ENCODE measurements around the gene PDE7B.

Gene PDE7B

DNA sequence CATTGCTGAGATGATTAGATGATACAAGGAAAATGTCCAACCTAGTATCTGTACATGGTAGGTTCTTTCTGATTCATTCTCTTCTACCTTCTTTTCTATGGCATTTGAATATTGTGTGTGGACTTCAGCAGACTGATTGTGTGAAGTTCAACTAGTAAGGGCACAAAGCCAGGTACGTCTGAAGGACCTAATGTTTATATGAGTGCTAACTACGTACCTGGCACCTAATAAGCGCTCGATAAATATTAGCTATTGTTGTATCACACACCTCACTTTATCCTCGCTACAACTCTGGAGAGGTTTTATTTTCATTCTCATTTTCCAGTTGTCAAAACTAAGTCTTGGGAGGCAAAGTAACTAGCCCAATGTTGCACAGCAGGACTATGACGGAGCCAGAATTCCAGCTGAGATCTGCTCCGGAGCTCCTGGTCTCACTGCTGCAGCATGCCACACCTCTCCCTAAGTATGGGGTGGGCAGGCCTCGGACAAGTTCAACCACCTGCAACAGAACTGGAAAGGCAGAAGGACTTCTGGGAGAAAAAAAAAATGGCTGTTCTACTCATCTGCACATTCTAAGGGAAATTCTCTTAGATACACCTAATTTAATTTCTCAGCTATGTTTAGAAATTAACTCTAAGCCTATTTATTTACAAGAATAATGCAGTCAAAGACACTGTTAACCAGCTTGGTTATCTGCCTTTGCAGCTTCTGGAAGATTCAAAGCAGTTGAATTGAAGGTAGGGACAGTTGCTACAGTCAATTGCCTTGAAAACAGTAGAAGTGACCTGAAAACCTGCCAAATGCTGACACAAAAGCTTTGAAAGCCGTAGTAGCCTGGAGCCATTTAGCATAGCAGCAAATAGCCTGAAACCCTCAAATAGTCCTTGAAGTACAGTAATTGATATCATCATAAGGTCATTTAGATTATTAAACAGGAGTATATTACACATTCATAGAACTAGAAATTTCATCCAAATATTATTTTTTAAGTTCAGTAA, 165.0 kb downstream of the PDE7B start:
- in situ Hi-C loops (cut with MboI; ENCODE audit: low sequenced_read_pairs): no loop called here

DNA sequence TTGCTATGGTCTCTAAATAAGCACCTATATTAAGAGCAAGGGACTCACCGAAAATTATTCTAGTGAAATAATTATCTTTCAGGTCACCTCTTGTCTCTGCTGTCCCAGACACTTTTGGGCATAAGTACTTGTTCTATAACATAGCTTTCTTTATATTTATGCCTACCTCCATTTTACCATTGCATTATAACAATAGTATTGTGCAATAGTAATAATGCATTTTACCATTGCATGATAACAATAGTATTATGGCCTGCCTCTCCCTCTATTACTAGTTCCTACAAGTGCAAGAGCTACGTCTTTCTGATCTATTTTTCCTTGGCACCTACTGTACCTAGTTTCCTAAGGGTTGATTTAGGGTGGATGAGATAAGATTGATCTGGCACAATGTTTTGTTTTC, 169.2 kb downstream of the PDE7B start:
- in situ Hi-C loops (cut with MboI; ENCODE audit: low sequenced_read_pairs): no loop called here

DNA sequence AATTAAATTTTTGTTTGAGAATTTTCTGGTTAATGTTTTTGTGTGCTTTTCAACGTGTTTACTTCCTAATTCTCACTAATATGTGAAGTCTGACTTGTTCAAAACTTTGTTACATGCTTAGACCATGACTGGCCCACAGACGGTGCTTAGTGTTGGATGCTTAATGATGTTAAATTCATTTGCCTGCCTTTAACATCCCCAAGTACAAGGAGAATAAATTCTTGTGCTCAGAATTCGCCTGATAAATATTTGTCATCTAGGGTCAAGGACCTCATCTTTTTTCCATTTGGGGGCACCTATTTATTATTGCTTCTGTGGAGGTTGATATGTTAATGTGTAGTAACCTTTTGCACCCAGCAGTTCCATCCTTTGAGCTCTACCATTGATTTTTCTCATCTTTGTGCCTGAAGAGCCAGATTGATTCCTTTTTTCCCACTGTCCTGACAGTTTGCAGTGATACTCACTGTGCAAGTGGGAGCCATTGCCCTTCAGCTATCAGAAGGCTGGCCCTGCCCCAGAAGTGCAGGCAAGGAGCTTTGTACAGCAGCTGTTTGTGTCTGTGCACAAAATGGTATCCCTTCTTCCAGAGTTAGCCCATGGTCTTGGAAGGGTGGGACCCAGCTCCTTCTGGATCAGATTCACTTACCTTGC, 170.8 kb downstream of the PDE7B start:
- in situ Hi-C loops (cut with MboI; ENCODE audit: low sequenced_read_pairs): no loop called here

DNA sequence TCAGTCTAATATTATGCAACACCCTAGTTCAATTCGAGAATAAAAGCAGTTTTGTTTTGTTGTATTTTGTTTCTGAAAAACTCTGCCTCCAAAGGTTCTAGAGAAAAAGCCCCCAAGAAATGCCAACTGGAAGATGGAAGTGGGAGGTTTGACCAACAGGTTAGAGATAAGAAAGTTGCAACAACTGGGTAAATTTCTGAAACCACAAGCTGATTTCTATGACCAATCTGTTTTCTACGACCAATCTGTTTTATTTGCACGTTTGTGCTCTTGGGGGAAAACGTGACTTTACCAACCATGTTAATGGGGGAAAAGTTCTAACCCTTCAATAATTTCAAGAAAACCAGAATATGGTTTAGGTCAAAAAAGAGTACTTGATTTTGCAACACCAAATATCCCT, 173.2 kb downstream of the PDE7B start:
- in situ Hi-C loops (cut with MboI; ENCODE audit: low sequenced_read_pairs): no loop called here

DNA sequence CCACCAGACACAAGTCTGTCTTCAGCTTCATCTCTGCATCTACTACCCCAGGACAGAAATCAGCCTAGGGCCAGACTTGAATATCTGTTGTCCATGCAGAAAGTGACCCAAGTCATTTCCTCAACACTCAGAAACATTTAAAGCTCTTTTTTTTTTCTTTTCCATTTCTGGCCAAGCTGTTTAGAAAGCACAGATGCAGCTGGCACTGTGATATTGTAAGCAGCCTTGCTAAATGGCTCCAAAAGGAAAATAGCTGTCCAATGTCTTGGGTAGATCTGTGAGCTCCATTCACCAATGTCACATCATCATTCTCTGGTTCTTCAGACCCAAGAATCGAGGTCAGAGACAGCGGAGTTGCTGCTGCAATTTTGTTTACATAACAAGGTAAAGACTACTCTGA, 174.2 kb downstream of the PDE7B start:
- in situ Hi-C loops (cut with MboI; ENCODE audit: low sequenced_read_pairs): no loop called here

DNA sequence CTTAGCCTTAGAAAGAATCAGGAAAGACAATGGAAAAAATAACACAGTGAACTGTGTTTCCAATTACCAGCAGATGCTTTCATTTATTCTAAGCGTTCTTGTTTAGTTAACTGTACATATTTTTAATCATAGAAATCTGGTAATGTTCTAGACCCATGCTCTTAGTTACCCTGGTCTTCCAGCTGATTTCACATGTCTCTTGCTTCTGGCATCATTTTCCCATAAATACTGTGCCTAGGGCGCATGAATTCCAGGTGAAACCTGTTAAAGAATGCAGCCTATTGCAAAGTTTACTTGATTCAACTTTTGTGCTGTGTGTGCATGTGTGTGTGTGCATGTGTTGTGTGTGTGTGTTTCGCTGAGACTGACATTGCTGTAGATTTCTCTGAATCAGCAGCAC, 178.6 kb downstream of the PDE7B start:
- in situ Hi-C loops (cut with MboI; ENCODE audit: low sequenced_read_pairs): no loop called here

DNA sequence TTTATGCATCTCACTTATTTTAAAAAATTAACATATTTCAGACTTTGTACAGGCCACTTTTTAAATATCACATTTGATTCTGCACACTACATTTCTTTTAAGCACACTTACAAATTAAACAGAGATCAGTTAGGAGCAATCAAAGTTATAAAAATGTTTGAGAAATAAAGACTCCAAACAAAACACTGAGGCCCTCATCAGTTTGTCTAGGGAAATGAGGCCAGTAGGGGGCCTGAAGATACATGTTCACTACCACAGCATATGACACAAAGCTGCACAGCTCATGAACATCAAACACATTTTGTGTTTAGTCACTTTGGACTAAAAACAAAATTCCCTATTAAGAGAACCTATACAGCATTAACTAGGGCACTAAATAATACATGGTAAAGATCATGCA, 180.5 kb downstream of the PDE7B start:
- in situ Hi-C loops (cut with MboI; ENCODE audit: low sequenced_read_pairs): no loop called here

DNA sequence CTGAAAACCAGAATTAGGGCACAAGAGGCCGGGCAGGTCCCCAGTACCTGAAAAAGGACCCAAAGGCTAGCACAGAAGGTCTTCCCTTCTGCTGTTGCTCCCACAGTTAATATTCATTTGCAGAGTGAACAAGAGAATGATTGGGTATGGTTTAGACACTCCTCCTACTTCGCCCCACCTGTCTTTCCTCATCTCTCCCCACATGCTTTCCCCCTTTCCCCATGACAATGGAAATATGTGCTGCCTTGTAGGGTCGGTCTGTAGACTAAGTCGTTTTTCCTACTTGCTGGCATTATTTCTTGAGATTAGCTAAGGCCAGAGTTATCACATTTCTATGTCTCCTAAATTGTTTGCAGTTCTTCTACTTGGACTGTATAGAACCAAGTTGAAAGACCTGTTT, 181.9 kb downstream of the PDE7B start:
- in situ Hi-C loops (cut with MboI; ENCODE audit: low sequenced_read_pairs): no loop called here

DNA sequence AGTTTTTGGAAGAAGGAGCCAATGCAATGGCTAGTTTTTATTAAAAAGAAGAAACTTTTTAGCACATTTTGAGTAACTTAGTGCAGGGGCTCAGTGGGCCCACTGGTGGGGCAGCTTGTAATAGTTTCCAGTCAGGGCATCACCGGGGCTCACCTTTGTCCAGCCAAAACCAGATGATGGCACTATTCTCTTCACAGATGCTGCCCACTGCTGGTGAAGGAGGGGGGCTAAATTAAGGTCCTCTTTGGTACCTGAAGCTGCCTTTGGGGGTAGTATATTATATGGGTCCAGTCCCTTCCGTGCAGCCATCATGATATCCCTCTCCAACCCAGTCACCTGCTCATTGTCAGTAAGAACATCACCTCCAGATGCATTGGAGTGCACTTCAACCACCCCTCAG, 182.9 kb downstream of the PDE7B start:
- in situ Hi-C loops (cut with MboI; ENCODE audit: low sequenced_read_pairs): no loop called here

DNA sequence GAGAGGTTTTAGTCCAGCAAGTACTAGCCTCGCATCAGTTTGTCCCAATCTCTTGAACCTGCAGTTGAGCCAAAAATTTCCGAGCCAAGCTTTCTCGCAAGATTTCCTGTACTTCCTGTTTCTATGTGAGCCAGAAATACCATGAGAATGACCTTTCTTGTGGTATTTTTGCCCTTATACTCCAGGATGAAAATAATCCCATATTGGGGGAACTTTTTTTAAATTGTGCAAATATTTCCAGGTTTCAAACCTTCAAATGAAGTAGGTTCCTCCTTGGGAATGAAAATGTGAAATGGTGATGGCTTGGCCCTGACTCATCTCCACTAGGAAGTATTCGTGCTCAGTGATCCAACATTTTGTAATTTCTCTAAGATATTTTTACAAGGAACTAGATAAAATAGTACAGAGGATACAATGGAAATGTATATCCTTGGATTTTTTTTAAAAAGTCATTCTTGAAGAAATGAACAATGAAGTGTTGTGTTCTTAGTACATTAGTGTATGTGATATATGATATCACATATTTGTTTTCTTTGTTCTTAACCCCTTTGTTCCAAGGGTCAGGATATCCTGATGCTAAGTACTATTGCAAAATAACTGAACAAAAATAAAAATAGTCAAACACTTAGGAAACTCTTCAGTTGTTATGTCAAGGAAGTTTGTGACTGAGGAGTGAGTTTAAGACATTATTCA, 184.0 kb downstream of the PDE7B start:
- in situ Hi-C loops (cut with MboI; ENCODE audit: low sequenced_read_pairs): no loop called here

DNA sequence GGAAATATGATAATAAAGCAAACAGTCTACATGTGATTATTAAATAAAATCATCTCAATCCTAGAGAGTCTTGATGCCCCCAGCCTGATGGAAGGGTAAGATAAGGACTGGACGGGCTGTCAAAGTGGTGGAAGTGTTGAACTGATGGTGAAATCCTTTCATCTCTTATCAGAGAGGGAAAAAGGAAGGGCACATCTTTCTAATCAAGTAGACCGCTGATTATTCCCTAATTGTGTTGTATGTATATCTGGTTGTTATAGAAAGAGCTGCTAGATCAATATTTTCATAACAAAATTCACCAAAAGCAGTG, 184.5 kb downstream of the PDE7B start:
- in situ Hi-C loops (cut with MboI; ENCODE audit: low sequenced_read_pairs): no loop called here

DNA sequence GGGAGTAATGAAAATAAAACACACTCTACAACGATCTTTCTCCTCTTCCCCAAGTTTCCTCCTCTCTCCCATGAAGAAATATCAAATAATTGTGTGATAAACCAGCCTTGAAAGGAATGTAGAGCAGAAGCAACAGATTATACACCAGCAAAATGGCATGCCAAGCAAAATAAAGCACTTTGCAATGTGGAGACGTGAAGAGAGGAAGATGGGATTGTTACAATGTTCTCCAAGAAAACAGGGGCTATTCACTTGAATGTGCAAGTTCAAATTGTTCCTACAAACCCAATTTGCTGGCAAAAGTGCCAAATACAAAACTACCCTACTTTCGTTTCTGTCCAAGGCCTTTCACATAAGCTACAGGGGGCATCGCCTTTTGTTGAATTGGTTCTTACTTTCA, 185.1 kb downstream of the PDE7B start:
- in situ Hi-C loops (cut with MboI; ENCODE audit: low sequenced_read_pairs): no loop called here

DNA sequence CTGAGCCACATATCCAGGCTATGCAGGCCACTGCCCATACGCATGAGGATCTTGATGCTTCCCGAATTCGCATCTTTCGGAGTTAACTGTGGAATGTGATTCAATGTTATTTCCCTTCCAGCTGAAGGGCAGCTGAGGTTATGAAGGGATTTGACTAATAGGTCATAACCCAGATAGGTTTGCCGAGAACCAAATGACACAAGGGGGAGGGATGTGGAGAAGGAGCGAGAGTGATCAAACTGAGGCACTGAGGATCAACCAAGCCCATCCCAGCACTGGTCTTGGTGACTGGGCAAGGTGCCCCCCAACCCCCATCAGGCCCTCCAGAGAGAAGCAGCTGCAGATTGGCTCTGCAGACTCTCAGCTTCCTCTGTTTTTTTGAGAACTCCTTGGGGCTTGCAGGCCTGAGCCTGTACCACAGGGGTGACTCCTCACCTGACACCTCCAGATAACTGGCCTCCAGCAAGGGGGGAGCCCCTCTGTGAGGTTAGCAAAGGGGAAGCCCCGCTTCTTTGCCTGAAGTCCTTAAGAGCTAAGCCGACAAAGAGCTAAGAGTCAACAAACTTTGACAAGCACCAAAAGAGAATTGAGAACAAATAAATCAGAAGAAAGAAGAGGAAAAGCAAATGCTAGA, 185.9 kb downstream of the PDE7B start:
- in situ Hi-C loops (cut with MboI; ENCODE audit: low sequenced_read_pairs): no loop called here

DNA sequence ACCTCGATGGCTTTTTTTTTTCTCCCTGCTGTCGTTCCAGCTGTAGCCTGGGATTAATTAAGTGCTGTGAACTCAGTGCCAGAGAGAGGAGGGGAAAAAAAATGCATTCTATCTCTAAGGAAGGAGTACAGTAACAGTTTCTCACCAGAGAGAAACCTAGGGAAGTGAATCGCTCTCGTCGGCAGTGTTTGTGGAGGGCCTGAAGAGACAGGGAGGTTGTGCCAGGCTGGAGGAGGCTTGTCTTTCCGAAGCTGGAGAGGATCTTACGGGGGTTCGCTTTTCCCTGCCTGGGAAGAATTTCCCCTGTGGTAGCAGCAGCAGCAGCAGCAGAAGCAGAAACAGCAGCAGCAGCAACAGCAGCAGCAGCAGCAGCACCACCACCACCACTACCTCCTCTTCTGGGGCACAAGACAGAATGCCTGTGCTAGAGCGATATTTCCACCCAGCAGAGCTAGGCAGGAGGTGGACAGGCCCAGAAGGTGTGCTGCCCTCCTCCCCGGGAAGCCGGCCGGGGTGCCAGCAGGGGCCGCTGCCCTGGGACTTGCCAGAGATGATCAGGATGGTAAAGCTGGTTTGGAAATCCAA, 186.5 kb downstream of the PDE7B start:
- in situ Hi-C loops (cut with MboI; ENCODE audit: low sequenced_read_pairs): no loop called here

DNA sequence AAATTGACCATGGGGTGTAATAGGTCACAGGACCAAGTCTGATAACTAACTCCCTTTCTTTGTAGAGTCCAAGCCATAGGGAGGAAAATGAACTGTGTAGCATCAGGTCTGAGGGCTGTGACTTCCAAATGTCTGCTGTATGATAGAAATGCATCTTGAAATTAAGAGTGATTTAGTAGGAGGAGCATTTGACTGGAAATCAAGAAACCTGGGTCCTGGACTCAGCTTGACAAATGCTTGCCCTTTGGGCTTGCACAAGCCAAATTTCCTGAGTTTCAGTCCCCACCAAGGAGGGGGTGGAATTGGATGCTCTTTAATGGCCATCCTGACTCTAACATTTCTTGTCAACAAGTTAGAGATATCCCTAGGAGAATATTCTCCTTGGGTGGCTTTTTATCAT, 187.0 kb downstream of the PDE7B start:
- in situ Hi-C loops (cut with MboI; ENCODE audit: low sequenced_read_pairs): no loop called here

DNA sequence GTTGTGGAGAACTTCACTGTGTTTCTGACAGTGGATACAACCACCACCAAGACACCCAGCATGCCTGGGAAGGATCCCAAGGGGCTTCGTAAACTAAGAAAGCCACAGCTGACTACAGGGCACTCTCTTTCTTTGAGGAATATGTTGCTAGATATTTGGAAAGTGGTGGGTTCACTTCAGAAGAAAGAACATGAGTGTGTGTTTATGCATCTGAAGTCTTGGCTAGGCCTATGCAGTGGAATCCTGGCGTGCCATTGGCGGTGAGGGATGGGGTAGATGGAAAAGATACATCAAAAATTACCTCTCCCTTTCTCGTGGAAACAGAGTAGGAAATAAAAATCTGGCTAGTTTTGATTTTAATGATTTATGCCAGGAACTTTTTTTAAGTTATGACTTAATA, 187.7 kb downstream of the PDE7B start:
- in situ Hi-C loops (cut with MboI; ENCODE audit: low sequenced_read_pairs): no loop called here

DNA sequence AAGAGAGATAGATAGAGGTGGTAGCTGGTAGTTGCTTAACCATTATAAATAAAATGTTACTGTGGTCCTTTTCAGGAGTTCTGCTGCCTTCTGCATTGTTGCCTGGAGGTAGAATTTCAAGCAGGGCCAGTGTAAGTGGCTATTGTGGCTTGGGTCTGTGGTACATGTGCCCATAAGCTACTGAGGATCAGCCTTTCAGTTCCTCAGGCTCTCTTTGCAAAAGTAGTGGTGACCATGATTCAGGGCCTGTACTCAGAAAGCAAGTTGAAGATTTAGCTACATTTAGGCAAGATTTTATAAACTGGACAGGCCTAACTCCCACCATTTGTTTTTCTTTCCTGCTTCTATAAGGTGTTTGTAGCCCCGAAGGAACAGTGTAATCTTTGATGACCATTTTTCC, 199.0 kb downstream of the PDE7B start:
- in situ Hi-C loops (cut with MboI; ENCODE audit: low sequenced_read_pairs): no loop called here

DNA sequence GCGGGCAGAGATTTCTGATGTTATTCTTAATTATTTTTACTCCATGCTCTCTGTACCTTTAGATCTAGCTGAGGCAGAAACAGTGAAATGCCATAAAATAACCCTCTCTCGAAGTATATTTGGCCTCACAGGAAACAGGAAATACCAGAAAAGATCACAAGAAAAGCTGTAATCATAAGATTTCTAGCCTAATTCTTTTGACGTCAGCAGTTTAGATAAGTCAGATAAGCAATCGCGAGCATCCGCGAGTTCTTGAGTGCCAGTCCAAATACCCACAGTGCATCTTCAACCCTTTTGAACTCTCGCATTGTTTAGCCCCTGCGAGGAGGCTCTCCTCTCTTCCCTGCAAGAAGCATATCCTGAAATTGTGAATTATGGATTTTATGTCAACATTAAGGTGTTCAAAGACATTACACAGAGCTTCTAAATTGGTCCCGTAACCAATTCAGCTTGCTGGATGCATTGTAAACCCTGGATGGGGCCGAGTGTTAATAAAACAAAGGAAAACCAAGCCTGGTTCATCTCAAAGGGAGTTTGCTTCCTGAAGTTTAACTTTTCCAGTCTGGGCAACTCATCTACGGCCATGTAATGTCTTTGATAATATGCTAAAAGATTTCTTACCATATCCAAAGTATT, 199.8 kb downstream of the PDE7B start:
- in situ Hi-C loops (cut with MboI; ENCODE audit: low sequenced_read_pairs): no loop called here

DNA sequence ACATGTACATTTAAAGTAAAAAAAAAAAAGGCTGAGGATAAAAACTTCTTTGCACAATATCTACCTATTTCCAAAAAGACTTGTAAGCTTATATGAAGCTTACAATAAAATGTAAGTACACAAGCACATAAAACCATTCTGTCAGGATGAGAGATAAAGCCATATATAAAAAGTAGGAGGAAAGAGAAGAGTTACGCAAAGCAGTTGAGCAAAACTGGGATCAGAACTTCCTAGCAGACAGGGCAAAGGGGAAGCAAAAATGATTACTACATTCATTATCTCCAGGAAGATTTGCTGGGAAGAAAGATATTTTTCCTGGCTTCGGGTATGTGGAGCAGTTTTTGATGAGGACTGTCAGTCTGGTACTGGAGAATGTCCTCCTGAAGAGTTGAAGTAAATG, 200.5 kb downstream of the PDE7B start:
- in situ Hi-C loops (cut with MboI; ENCODE audit: low sequenced_read_pairs): no loop called here

DNA sequence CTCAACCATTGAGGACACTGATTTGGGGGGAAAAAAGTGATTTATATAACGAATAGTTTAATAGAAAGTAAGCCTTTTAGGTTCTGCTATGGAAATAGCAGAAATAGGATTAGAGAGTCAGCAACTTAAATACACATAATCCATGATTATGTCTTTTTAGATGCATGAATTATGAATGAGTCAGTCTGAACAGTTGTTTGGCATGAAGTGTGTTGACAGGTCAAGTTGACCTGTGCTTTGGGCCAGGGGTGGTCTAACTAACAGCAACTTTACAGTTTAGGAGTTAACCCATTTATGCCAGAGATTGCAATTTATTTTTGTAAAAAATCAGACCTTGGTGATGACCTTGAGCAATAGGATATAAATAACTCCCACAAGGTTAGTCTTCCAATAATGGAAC, 207.4 kb downstream of the PDE7B start:
- in situ Hi-C loops (cut with MboI; ENCODE audit: low sequenced_read_pairs): no loop called here

DNA sequence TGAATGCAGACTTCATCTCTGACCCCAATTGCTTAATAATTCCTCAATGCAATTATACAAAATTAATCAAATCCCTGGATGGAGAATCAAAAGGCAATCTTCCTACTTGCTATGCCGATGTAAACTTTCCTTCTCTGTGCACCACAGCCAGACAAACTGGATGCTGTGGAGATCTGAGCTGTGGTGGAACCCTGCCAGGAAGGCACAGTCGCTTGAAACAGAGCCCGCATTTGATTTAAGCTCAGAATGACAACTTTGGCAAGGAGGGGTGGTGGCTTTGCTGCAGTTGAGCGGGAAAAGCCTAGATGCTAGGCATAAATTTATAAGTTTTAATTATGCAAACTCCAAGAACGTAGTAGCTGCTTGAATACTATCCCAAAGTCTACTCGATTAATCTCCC, 207.8 kb downstream of the PDE7B start:
- in situ Hi-C loops (cut with MboI; ENCODE audit: low sequenced_read_pairs): no loop called here

Data from HL-60/S4 treated with retinoic acid at 250 ng/mL for 4 days and 3 days (cell line).